Panc1 (cell line): Measurements from ENCODE around the gene STRA6. TPM values are rescaled to one million over a fixed set of nuclear protein-coding genes. Genes with fewer than 3 reads are reported as not detected.
A peak's percentile ranks its signal among the peaks of the same experiment; 100 is the strongest.

ENCODE experiments used
- ATAC-seq: fragments of 200-7000 bp; cut with Tn5 transposase; 2 replicates; pipeline ENCODE4 v1.9.1; 2020; ENCODE audit warnings: mild to moderate bottlenecking, moderate library complexity
- BruUV-seq: library from RNA; stranded (reverse); fragments of 400-500 nt; replicated peaks from 2 replicates; lab custom pipeline; 2021; lab: Mats Ljungman, UMichigan
- CTCF ChIA-PET: fragments of 300-600 bp; sonication (Branson Sonifier 250); formaldehyde crosslinking; loops from one replicate; lab custom pipeline; 2022; ENCODE audit warnings: antibody characterized with exemption; lab: Charles Lee
- POLR2A ChIA-PET: fragments of 300-600 bp; sonication (Branson Sonifier 250); formaldehyde crosslinking; loops from one replicate; lab custom pipeline; 2022; ENCODE audit warnings: antibody characterized with exemption; lab: Charles Lee
- DNase-seq: peaks from one replicate; pipeline ENCODE4 v3.0.0-alpha.2; 2010; ENCODE audit warnings: low read depth, low spot score
- H3K27ac ChIP-seq: 2 replicates; pipeline ENCODE4 v1.5.1; 2011; ENCODE audit warnings: mild to moderate bottlenecking, low read length, inconsistent platforms
- H3K27me3 ChIP-seq: fragments of 200-500 bp; sonication (Bioruptor generic); 2 replicates; pipeline ENCODE4 v1.6.0; 2014; ENCODE audit warnings: low read length, inconsistent platforms; ENCODE audit not compliant: control insufficient read depth, insufficient read depth
- H3K36me3 ChIP-seq: fragments of 200-500 bp; sonication (Bioruptor generic); 2 replicates; pipeline ENCODE4 v1.5.1; 2014; ENCODE audit warnings: inconsistent platforms, mild to moderate bottlenecking, low read length, moderate library complexity; ENCODE audit not compliant: control insufficient read depth, insufficient read depth
- H3K4me1 ChIP-seq: 2 replicates; pipeline ENCODE4 v1.5.1; 2011; ENCODE audit warnings: inconsistent platforms, mild to moderate bottlenecking, low read length, moderate library complexity; ENCODE audit not compliant: control insufficient read depth, insufficient read depth
- H3K4me3 ChIP-seq, 2 experiments: 2 replicates each; pipeline ENCODE4 v1.5.1; 2011 to 2012; ENCODE audit warnings: low read depth in 2 of 2, low read length in 2 of 2, mild to moderate bottlenecking in 2 of 2, inconsistent platforms in 1 of 2, moderate library complexity in 1 of 2
- H3K9me3 ChIP-seq: fragments of 200-500 bp; sonication (Bioruptor generic); 2 replicates; pipeline ENCODE4 v1.5.1; 2014; ENCODE audit warnings: low read depth, mild to moderate bottlenecking, inconsistent platforms, low read length, moderate library complexity; ENCODE audit not compliant: control insufficient read depth, insufficient read depth
- CTCF ChIP-seq: fragments of 450-650 bp; IDR thresholded peaks from 2 replicates; pipeline ENCODE4 v1.5.1; 2017; ENCODE audit warnings: mild to moderate bottlenecking
- POLR2AphosphoS5 ChIP-seq: IDR thresholded peaks from 2 replicates; pipeline ENCODE4 v1.6.1; 2012; ENCODE audit warnings: mild to moderate bottlenecking, low read depth, low read length, moderate library complexity
- REST ChIP-seq, 2 experiments: IDR thresholded peaks; 2 replicates each; pipeline ENCODE4 v1.6.1; 2011 to 2012; ENCODE audit warnings: low read depth in 2 of 2, control low read depth in 1 of 2, low read length in 1 of 2, mild to moderate bottlenecking in 1 of 2, moderate library complexity in 1 of 2; ENCODE audit not compliant: insufficient read depth in 1 of 2
- SIN3A ChIP-seq: IDR thresholded peaks from 2 replicates; pipeline ENCODE4 v1.6.1; 2012; ENCODE audit warnings: low read depth, mild to moderate bottlenecking, low read length, moderate library complexity, borderline replicate concordance; ENCODE audit not compliant: insufficient read depth
- TCF7L2 ChIP-seq: IDR thresholded peaks from 2 replicates; pipeline ENCODE4 v1.6.1; 2011; ENCODE audit warnings: mild to moderate bottlenecking, low read depth, low read length, inconsistent platforms
- in situ Hi-C: cut with HindIII; loops from 2 replicates; pipeline ENCODE4 v1.10.0; 2016; ENCODE audit warnings: low sequenced_read_pairs, low pct_unique_long_range_greater_than_20kb
- intact Hi-C: fragments of 100-400 bp; cut with micrococcal nuclease; formaldehyde crosslinking; loops from one replicate; pipeline ENCODE4 v1.10.0; 2022; ENCODE audit not compliant: unreplicated experiment
- total RNA-seq: library from RNA; stranded (reverse); gene quantifications from one replicate; pipeline ENCODE4 v1.2.1, GENCODE V29; 2021; ENCODE audit not compliant: unreplicated experiment

The STRA6 gene
- total RNA-seq, 1 experiment from 2014 or later = 1.1 TPM

GRCh38 chr15:74146277-74146800 lies 56.2 kb downstream of the STRA6 start:
- ChIA-PET POLR2A (interaction anchor here (0.7 kb wide), 1 partner anchor 32 kb away, joined by 6 read pairs; no protein-coding TSS in a partner anchor), CTCF (interaction anchor here (0.5 to 0.6 kb wide), 2 partner anchors 97 to 164 kb away, joined by 3 to 9 read pairs; no protein-coding TSS in a partner anchor)
- Histone ChIP-seq H3K4me3 (no peak overlapping the region), H3K27me3 (peaks cover 5% of the 10 kb centered on the region; the same call in 1 of the 2 replicates), H3K4me1 (no peaks in the 10 kb centered on the region), H3K27ac (no peak overlapping the region), H3K9me3 (no peaks in the 10 kb centered on the region), H3K36me3 (no peaks in the 10 kb centered on the region)
- in situ Hi-C loops = no loop called here
- intact Hi-C loops = no loop called here
- ATAC-seq = no peak
- BruUV-seq = no TSS peak
- no peak for DNase-seq
- TF ChIP-seq REST (IDR thresholded peaks at IDR 0.05; ENCODE audit: insufficient read depth in 1 of 2, low read depth in 2 of 2, low read length in 1 of 2) = peak in 1 of 2 experiments; percentile 33; a peak in 1 of 4 replicates
- TF ChIP-seq TCF7L2 = no peak

GRCh38 chr15:74144153-74144775 lies 58.3 kb downstream of the STRA6 start:
- POLR2A ChIA-PET = interaction anchor here (0.5 kb wide), 1 partner anchor 58 kb away, joined by 3 read pairs; the partner anchor contains the start of gene STRA6

More at GRCh38 chr15:74144153-74144775, 58.3 kb downstream of the STRA6 start:
- Histone ChIP-seq H3K27ac (no peak overlapping the region), H3K4me3 (no peak overlapping the region), H3K4me1 (no peaks in the 10 kb centered on the region), H3K36me3 (no peaks in the 10 kb centered on the region), H3K9me3 (no peaks in the 10 kb centered on the region), H3K27me3 (peaks cover 5% of the 10 kb centered on the region; the same call in 1 of the 2 replicates)
- in situ Hi-C loops (no loop called here), intact Hi-C loops (no loop called here)
- DNase-seq (no peak), ATAC-seq (peak; percentile 87)
- CTCF ChIA-PET = interaction anchor here (1.3 to 1.6 kb wide), 2 partner anchors 15 to 163 kb away, joined by 3 to 5 read pairs; no protein-coding TSS in a partner anchor
- TF ChIP-seq TCF7L2 = no peak
- no peak for TF ChIP-seq POLR2AphosphoS5
- no peak for TF ChIP-seq REST (IDR thresholded peaks at IDR 0.05; ENCODE audit: insufficient read depth in 1 of 2, low read depth in 2 of 2, low read length in 1 of 2)
- no peak for TF ChIP-seq SIN3A
- TF ChIP-seq CTCF = no peak
- no TSS peak for BruUV-seq
